ENCODE data around the gene CNIH3. TPM values are rescaled to one million over a fixed set of nuclear protein-coding genes. Genes with fewer than 3 reads are reported as not detected.

The CNIH3 gene
- total RNA-seq, 1 experiment from 2014 or later: 1.8 TPM

- TF ChIP-seq POLR2AphosphoS5 (IDR thresholded peaks at IDR 0.05; ENCODE audit: low read depth, low read length): no peak
- TF ChIP-seq ZFX (IDR thresholded peaks at IDR 0.05): no peak
- TF ChIP-seq EZH2phosphoT487 (IDR thresholded peaks at IDR 0.05; ENCODE audit: borderline replicate concordance): no peak
- no peak for TF ChIP-seq ATF3 (IDR thresholded peaks at IDR 0.05)
- TF ChIP-seq FOSL1 (IDR thresholded peaks at IDR 0.05; ENCODE audit: low read depth): no peak
- TF ChIP-seq ZNF274 (IDR thresholded peaks at IDR 0.05; ENCODE audit: low read depth, low read length): no peak
- no peak for TF ChIP-seq EGR1 (IDR thresholded peaks at IDR 0.05; ENCODE audit: low read depth)
These were observed 161.1 kb downstream of the CNIH3 start (continued) for GRCh38 chr1:224777180-224777579.

GRCh38 chr1:224779536-224779935 lies 163.4 kb downstream of the CNIH3 start:
- Histone ChIP-seq H3K9me2 (ENCODE audit: insufficient read depth) (no peaks in the 10 kb centered on the region), H3K9ac (ENCODE audit: low read length) (no peak overlapping the region), H4K20me1 (ENCODE audit: insufficient read depth) (no peaks in the 10 kb centered on the region), H3K9me3 (ENCODE audit: control insufficient read depth in 1 of 2, insufficient read depth in 1 of 2, low read depth in 1 of 2, low read length in 2 of 2) (no peaks in the 10 kb centered on the region), H3K27ac (ENCODE audit: low read depth, low read length) (no peak overlapping the region), H3K36me3 (ENCODE audit: control insufficient read depth in 1 of 2, insufficient read depth in 2 of 2, low read length in 2 of 2) (no peaks in the 10 kb centered on the region), H2AFZ (ENCODE audit: low read depth, low read length, poor library complexity, severe bottlenecking) (no peak overlapping the region), H3K4me3 (replicated peaks in 1 of 2; ENCODE audit: low read depth in 1 of 2, low read length in 2 of 2) (no peak overlapping the region), H3K79me2 (ENCODE audit: insufficient read depth, low read length) (no peaks in the 10 kb centered on the region), H3K27me3 (ENCODE audit: insufficient read depth, low read length) (no peaks in the 10 kb centered on the region), H3K4me2 (ENCODE audit: low read length) (no peak overlapping the region), H3K4me1 (ENCODE audit: control insufficient read depth in 1 of 2, insufficient read depth in 2 of 2, low read length in 2 of 2) (no peaks in the 10 kb centered on the region)
- no peak for DNase-seq (ENCODE audit: low read depth, low spot score)
- no TSS peak for BruUV-seq (replicated peaks)
- POLR2A ChIA-PET: no interaction called here
- intact Hi-C loops (cut with micrococcal nuclease): no loop called here
- TF ChIP-seq ZBTB33 (IDR thresholded peaks at IDR 0.05; ENCODE audit: extremely low read depth, insufficient replicate concordance, low read length) (no peak), FOSL1 (IDR thresholded peaks at IDR 0.05; ENCODE audit: low read depth) (no peak), EZH2 (IDR thresholded peaks at IDR 0.05) (no peak), ATF3 (IDR thresholded peaks at IDR 0.05) (no peak), MAX (IDR thresholded peaks at IDR 0.05) (no peak), POLR2AphosphoS5 (IDR thresholded peaks at IDR 0.05; ENCODE audit: low read depth, low read length) (no peak), SIN3A (IDR thresholded peaks at IDR 0.05; ENCODE audit: low read depth) (no peak), ZNF274 (IDR thresholded peaks at IDR 0.05; ENCODE audit: low read depth, low read length) (no peak), CBX3 (IDR thresholded peaks at IDR 0.05; ENCODE audit: low read depth) (no peak), SRF (IDR thresholded peaks at IDR 0.05; ENCODE audit: low read depth) (no peak), POLR2A (IDR thresholded peaks at IDR 0.05; ENCODE audit: borderline replicate concordance, extremely low read depth, insufficient read depth, insufficient read length) (no peak), SP1 (IDR thresholded peaks at IDR 0.05; ENCODE audit: low read depth) (no peak), YY1 (IDR thresholded peaks at IDR 0.05; ENCODE audit: extremely low read depth, insufficient replicate concordance, low read depth, low read length) (no peak), EGR1 (IDR thresholded peaks at IDR 0.05; ENCODE audit: low read depth) (no peak), ELF1 (IDR thresholded peaks at IDR 0.05; ENCODE audit: borderline replicate concordance, low read depth) (no peak), CEBPB (IDR thresholded peaks at IDR 0.05; ENCODE audit: low read depth) (no peak), ZFX (IDR thresholded peaks at IDR 0.05) (no peak), RAD21 (IDR thresholded peaks at IDR 0.05; ENCODE audit: low read depth) (no peak), TCF7L2 (IDR thresholded peaks at IDR 0.05; ENCODE audit: borderline replicate concordance, extremely low read depth, insufficient read depth, insufficient read length) (no peak)
- ATAC-seq: no peak
- RAD21 ChIA-PET (ENCODE audit: low non-redundant PET in 1 of 2, low total read pairs in 2 of 2, uncharacterized antibody in 2 of 2, unreplicated experiment in 2 of 2): no interaction called here
- CTCF ChIA-PET: no interaction called here

All from HCT116 (cell line).